ENCODE measurements around the gene OST4.

DNA sequence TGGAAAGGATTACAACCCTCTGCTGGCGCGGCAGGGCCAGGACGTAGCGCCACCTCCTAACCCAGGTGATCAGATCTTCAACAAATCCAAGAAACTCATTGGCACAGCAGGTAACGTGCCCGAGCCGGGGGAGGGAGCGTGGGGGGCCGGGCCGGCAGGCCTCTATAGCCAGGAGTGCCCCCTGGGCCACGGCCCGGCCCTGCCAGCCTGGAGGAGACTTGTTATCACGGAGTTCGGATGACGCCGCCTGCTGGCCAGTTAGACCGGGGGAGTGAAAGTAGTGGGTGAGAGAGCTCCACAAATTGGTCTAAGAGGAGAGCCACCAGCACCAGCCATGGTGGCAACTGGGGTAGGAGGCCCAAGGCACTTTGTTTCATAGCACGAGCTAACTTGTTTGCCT lies 47.3 kb downstream of the OST4 start:
- TF ChIP-seq, protein P1, sequence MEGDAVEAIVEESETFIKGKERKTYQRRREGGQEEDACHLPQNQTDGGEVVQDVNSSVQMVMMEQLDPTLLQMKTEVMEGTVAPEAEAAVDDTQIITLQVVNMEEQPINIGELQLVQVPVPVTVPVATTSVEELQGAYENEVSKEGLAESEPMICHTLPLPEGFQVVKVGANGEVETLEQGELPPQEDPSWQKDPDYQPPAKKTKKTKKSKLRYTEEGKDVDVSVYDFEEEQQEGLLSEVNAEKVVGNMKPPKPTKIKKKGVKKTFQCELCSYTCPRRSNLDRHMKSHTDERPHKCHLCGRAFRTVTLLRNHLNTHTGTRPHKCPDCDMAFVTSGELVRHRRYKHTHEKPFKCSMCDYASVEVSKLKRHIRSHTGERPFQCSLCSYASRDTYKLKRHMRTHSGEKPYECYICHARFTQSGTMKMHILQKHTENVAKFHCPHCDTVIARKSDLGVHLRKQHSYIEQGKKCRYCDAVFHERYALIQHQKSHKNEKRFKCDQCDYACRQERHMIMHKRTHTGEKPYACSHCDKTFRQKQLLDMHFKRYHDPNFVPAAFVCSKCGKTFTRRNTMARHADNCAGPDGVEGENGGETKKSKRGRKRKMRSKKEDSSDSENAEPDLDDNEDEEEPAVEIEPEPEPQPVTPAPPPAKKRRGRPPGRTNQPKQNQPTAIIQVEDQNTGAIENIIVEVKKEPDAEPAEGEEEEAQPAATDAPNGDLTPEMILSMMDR (IDR thresholded peaks at IDR 0.05) = no peak
- no peak for TF ChIP-seq EP300 (IDR thresholded peaks at IDR 0.05)
- no peak for TF ChIP-seq POLR2A (IDR thresholded peaks at IDR 0.05)

Measured in upper lobe of left lung (tissue), 4 donors.